NCI-H1436 treated with DMSO at 0.1 percent for 48 hours (cell line): Measurements from ENCODE around the gene CBFA2T3.
"Not testable (repeated sequence)": the region's sequence is repeated elsewhere in the genome, so short reads cannot be mapped to it uniquely, and the experiment has no call there.

Source experiments
- DNase-seq: peaks from one replicate; lab custom pipeline; 2025; lab: John Stamatoyannopoulos, UW

CBFA2T3 gene

GRCh38 chr16:88908307-88908706 lies 68.7 kb downstream of the CBFA2T3 start:
- no peak for DNase-seq

DNA sequence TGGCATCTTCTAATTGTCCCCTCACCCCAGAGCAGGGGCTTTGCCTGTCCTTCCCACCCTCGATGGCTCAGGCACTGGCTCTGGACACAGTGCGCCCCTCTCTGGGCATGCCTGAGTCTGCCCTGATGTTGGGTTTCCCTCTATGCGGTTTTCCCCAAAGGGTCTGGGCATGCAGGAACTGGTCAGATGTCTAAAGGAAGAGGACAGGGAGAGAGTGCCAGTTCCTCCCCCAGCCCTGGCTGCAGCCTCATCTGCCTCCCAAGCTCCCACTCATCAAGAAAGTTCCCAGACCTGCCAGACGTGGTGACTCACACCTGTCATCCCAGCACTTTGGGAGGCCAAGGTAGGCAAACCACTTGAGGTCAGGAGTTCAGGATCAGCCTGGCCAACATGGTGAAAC lies 69.2 kb downstream of the CBFA2T3 start:
- no peak for DNase-seq

DNA sequence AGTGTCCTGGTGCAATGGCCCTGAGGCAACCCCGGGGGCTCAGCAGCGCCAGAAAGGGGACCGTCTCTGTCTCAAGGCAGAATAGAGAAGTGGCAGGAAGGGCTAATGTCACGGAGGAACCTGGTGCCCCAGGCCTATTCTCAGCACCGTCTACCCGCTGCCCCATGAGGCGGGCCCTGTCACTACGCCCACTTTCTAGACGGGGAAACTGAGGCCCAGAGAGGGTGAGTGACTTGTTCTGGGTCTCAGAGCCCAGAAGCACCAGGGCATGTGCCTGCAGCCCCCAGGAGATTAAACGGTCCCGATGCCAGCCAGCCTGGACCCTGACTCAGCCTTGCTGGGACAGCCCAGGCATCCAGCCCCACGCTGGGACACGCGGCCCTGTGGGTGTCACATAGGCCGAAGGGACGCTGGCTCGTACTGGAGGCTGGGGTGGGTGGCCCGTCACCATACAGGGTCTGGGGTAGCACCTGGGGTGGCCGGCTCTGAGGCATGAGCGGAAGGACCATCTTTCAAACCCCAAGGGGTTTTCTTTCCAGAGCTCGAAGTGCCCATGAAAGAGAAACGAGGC lies 70.4 kb downstream of the CBFA2T3 start:
- no peak for DNase-seq

GRCh38 chr16:88906020-88906419 lies 71.0 kb downstream of the CBFA2T3 start:
- DNase-seq: no peak

GRCh38 chr16:88905563-88905962 lies 71.4 kb downstream of the CBFA2T3 start:
- no peak for DNase-seq

DNA sequence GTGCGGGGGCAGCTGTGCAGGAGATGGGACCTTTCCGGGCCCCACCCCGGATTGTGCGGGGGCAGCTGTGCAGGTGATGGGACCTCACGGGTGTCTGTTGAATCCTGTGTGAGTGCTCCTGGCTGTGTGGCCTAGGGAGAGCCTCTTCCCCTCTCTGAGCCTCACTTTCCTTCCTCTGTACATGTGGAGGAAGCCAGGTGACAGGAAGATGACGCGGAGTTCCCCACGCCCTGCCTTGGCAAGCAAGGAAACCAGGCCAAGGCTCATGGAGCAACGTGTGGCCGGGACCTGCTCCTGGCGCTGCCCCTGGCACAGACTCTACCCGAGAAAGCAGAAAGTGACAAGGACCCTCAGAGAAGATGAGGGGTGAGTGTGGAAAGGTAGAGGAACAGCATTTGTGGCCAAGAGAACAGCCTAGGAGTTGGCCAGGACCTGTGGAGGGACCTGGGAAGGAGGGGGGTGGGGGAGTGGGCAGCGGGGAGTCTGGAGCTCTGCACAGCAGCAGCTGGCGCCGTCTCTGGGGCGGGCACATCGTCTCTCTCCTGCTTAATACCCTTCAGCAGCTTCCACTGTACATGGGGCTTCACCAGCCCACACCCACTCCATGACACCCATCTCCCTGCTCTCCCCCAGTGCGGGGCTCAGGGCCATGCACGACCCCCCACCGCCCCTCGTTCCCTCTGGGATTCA lies 72.2 kb downstream of the CBFA2T3 start:
- DNase-seq: no peak

DNA sequence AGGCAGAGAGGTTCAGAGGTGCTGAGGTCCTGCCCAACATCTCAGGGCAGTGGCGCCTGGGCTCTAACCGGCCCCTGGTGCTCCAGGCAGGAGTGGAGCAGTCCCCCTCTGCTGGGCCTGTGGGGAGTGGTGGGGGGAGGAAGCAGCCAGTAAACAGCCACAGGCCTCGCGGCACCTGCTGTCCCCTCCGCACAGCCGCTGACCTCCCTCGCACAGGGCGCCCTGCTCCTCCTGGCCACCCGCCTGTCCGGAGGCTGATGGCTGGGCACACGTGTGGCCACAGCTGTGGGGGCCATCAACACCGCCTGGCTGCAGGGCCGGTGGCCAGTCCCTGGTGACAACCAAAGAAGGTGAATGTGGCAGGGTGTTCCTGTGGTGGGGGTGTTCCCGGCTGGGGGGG lies 73.7 kb downstream of the CBFA2T3 start:
- DNase-seq: no peak

DNA sequence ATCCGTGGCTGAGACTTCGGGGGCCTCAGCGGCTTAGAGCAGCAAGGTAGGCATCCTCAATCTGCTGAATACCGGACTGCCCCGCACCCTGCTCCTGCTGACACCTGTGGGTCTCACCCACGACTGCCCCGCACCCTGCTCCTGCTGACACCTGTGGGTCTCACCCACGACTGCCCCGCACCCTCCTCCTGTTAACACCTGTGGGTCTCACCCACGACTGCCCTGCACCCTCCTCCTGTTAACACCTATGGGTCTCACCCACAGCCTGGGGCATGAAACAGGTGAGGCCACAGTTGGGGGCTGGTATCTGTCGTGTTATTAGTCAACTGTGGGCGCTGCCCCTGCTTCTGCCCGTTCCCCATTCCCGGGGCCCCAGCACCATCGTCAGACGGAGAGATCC lies 74.3 kb downstream of the CBFA2T3 start:
- DNase-seq: no peak

GRCh38 chr16:88901718-88902337 lies 75.2 kb downstream of the CBFA2T3 start:
- DNase-seq: no peak

GRCh38 chr16:88900662-88901052 lies 76.3 kb downstream of the CBFA2T3 start:
- DNase-seq: no peak

DNA sequence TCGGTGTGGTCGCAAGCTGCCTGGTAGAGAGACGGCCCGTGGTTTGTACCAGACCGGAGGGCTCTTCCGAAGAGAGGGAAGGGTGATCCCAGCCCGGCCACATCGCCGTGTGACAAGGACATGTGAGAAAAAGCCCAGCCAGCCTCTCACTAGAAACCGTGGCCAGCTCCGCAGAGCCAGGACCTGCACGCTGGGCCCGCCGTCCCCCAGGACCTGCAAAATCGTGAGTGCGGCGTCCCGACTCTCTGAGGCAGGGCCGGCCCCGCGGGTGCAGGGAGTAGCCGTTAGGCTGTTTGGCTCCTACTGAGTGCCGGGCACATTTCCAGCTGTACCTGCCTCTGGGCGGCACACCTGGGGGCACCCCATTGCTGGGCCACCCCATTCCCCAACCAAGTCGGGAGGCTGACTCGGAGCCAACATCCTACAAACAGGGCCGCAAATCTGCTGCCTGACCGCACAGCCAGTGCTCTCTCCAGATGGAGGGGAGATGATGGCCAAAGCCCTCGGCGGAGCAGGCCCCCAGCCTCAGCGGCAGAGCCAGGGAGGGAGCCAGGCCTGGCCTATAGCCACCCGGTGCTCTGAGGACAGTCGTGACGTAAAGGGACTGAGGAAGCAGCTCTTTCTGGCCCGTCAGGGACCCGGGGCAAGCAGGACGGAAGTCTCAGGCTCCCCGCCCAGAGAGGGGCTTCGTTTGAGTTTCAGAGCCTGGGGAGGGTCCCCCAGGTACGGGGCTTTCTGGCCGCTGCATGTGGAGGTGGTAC lies 76.9 kb downstream of the CBFA2T3 start:
- DNase-seq: no peak

- no peak for DNase-seq
These were observed 79.1 kb downstream of the CBFA2T3 start for GRCh38 chr16:88897696-88898425.

- no peak for DNase-seq
These were observed 80.6 kb downstream of the CBFA2T3 start for GRCh38 chr16:88896238-88897070.

- no peak for DNase-seq
These were observed 81.7 kb downstream of the CBFA2T3 start for GRCh38 chr16:88895335-88895734.

DNA sequence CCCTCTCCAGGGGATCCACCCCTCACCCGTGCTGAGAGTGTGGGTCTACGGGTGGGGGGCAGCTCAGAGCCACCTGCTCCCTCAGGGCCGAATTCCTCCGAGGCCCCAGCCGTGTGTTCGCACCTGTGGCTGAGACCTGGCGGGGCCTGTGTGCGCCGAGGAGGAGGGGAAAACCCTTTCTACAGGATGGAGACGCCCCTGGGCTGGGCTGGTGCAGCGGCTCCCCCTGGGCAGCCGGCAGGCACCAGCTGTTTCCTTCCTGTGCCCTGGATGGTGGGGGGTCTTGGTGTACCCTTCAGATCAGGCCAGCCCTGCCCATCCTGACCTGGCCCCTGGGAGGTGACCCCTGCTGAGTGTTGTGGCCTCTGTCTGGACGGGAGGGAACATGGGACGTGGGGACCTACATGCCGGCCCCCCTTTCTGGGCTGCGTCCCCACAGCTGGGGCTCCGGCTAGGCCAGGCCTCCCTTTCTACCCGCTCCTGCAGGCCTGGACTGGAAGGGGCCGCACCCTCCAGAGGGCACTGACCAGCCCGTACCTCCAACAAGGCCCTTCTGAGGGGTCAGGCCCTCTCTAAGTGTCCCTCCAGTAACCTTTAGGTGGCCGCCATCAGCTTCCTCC lies 82.2 kb downstream of the CBFA2T3 start:
- no peak for DNase-seq

GRCh38 chr16:88894266-88894665 lies 82.7 kb downstream of the CBFA2T3 start:
- not testable (repeated sequence) for DNase-seq

DNA sequence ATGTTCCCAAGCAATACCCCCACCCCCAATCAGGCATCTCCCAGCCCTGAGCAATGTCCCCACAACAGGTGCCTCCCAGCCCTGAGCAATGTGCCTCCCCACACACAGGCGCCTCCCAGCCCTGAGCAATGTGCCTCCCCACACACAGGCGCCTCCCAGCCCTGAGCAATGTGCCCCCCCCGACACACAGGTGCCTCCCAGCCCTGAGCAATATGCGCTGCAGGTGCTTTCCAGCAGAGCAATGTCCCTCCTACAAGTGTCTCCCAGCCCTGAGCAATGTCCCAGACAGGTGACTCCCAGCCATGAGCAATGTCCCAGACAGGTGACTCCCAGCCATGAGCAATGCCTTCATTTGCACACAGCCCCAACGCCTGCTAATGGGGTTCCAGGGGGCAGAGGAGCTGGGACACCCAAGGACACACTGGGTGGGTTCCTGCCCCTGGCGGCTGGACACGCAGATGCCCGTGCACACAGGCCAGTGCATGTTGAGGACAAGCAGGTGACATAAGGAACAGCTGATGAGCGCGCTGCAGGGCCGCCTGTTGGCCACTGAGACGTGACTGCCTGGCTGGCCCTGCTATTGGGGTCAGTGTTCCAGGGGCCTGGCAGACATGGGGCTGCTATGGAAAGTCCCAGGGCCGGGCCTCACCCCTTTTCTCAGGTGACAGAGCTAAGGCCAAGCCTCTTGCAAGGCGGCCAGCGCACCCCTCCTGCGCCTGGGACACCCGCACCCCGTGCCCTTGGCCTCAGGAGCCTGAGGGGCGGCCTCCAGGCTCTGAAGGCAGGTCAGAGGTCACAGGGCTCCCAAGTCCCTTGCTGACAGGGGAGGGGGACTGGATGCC lies 83.7 kb downstream of the CBFA2T3 start:
- DNase-seq: no peak

DNA sequence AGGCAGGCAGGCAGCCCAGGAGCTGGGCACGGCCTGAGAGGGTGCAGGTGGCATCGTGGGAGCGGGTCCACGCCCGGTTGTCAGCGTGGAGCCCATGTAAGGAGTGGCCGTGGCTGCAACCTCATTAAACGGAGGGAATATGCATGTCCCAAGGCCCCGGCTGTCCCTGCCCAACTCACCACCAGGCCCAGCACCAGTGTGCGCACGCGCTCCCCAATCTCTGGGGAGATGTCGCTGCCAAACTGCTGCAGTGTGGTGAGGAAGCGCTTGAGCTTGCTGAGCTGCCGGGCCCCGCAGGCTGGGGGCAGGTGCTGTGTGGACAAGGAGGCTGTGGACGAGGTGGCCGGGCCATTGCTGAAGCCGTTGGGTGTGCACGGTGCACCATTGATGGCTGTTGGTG lies 84.9 kb downstream of the CBFA2T3 start:
- DNase-seq: no peak

DNA sequence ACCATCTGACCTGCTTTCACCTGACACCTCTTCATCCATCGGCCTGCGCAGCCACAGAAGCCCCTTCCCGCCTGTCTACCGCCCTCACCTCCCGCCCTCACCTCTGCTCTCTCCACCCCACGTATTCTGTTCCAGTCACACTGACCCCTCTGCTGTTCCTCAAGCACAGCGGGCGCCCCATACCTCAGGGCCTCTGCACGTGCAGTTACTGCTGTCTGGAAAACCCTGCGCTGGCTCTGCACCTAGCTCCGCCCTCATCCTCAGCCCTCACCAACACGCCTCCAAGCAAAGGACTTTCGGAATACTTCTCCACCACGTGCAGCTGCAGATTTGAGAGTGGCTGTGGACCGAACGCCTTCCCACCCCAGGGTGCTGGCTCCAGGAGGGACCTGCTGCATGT lies 85.9 kb downstream of the CBFA2T3 start:
- DNase-seq: no peak
